Activated T-cell treated with anti-CD3 and anti-CD28 coated beads, Interleukin-2, amount 50 U/mL, for 24 hours (primary cell): Measurements from ENCODE around the gene GLG1.
A peak's percentile ranks its signal among the peaks of the same experiment; 100 is the strongest.
"Not testable (repeated sequence)": the region's sequence is repeated elsewhere in the genome, so short reads cannot be mapped to it uniquely, and the experiment has no call there.

Experiments used
- DNase-seq: peaks from one replicate; pipeline ENCODE4 v3.0.0-alpha.2; 2020
- H3K27ac Mint-ChIP-seq: 2 replicates; pipeline ENCODE4 v1.8.0; 2020; ENCODE audit warnings: mild to moderate bottlenecking, mixed read lengths
- H3K27me3 Mint-ChIP-seq: 2 replicates; pipeline ENCODE4 v1.8.0; 2020; ENCODE audit warnings: mixed read lengths
- H3K36me3 Mint-ChIP-seq: 2 replicates; pipeline ENCODE4 v1.8.0; 2020; ENCODE audit warnings: low read depth, mixed read lengths
- H3K4me1 Mint-ChIP-seq: 2 replicates; pipeline ENCODE4 v1.8.0; 2020; ENCODE audit warnings: low read depth, mixed read lengths
- H3K4me3 Mint-ChIP-seq: 2 replicates; pipeline ENCODE4 v1.8.0; 2020; ENCODE audit warnings: mild to moderate bottlenecking, moderate library complexity, mixed read lengths
- H3K9me3 Mint-ChIP-seq: 2 replicates; pipeline ENCODE4 v1.8.0; 2020; ENCODE audit warnings: mixed read lengths

The GLG1 gene

GRCh38 chr16:74556375-74556922, 50.5 kb downstream of the GLG1 start:
- Mint-ChIP-seq H3K27ac (no peak overlapping the region), H3K9me3 (no peaks in the 10 kb centered on the region), H3K4me1 (peaks cover 46% of the 10 kb centered on the region), H3K27me3 (no peaks in the 10 kb centered on the region), H3K36me3 (peaks cover 8% of the 10 kb centered on the region), H3K4me3 (no peak overlapping the region)
- no peak for DNase-seq

DNA sequence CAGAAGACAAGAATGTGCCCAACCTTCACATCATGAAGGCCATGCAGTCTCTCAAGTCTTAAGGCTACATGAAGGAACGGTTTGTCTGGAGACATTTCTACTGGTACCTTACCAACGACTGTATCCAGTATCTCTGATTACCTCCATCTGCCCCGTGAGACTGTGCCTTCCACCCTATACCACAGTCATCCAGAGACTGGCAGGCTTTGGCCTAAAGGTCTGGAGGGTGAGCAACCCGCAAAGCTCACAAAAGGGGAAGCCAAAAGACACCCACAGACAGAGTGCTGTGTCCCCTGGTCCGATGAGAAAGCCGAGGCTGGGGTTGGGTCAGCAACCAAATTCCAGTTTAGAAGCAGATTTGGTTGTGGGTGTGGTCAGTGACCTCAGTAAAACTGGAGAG, 54.6 kb downstream of the GLG1 start:
- not testable (repeated sequence) for H3K36me3 Mint-ChIP-seq, H3K4me3 Mint-ChIP-seq, DNase-seq, H3K27ac Mint-ChIP-seq, H3K9me3 Mint-ChIP-seq, H3K27me3 Mint-ChIP-seq
- H3K4me1 Mint-ChIP-seq: peaks cover 24% of the 10 kb centered on the region

DNA sequence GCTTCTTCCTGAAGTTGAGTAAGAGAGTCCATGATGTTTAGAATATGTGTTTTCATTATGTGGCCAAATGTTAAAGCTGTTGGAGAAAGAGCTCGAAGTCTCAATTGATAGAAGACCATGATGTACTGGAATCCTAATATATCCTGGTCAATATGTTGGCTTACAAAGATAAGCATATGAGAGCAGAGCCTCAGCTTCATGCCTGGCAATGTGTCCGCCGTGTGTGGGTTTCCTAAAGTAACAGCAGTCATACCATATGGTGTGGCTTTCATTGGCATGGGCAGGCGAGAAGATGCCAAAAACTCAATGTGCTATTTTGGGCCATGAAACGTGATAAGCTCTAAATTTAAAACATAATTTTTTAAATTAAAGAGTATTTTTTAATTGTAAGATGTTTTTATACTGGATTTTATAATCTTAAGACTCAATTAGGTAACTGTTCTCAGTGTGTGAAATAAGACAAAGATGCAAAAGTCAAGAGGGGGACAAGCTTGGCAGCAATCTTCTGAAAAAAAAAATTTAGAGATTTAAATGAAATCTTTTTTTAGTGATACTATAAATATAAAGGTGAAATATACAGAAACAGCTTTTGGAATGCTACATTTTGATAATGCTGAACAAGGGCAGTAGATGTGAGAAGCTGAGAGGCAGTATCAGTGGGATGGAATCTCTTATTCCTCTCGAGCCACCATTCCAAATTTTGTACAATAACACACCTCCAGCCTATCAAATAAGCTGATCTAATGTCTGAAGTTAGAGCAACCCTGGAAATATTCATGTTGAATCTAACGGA, 56.5 kb downstream of the GLG1 start:
- Mint-ChIP-seq H3K27ac (peak overlapping the region; percentile 58), H3K4me1 (peaks cover 23% of the 10 kb centered on the region)
- not testable (repeated sequence) for DNase-seq, H3K9me3 Mint-ChIP-seq, H3K36me3 Mint-ChIP-seq, H3K4me3 Mint-ChIP-seq, H3K27me3 Mint-ChIP-seq

- Mint-ChIP-seq H3K27ac (peak overlapping the region; percentile 22), H3K4me1 (peaks cover 29% of the 10 kb centered on the region)
- H3K36me3 Mint-ChIP-seq, H3K4me3 Mint-ChIP-seq, DNase-seq, H3K27me3 Mint-ChIP-seq, H3K9me3 Mint-ChIP-seq: not testable (repeated sequence)
These were observed 60.8 kb downstream of the GLG1 start for GRCh38 chr16:74546112-74546511.

GRCh38 chr16:74542911-74543578, 63.9 kb downstream of the GLG1 start:
- H3K4me3 Mint-ChIP-seq, DNase-seq, H3K36me3 Mint-ChIP-seq, H3K27me3 Mint-ChIP-seq, H3K27ac Mint-ChIP-seq, H3K9me3 Mint-ChIP-seq: not testable (repeated sequence)
- peaks cover 27% of the 10 kb centered on the region for H3K4me1 Mint-ChIP-seq

- H3K4me3 Mint-ChIP-seq, H3K9me3 Mint-ChIP-seq, H3K36me3 Mint-ChIP-seq, H3K27ac Mint-ChIP-seq, H3K27me3 Mint-ChIP-seq, DNase-seq: not testable (repeated sequence)
- H3K4me1 Mint-ChIP-seq: peaks cover 23% of the 10 kb centered on the region
These were observed 66.3 kb downstream of the GLG1 start for GRCh38 chr16:74540663-74541062.

DNA sequence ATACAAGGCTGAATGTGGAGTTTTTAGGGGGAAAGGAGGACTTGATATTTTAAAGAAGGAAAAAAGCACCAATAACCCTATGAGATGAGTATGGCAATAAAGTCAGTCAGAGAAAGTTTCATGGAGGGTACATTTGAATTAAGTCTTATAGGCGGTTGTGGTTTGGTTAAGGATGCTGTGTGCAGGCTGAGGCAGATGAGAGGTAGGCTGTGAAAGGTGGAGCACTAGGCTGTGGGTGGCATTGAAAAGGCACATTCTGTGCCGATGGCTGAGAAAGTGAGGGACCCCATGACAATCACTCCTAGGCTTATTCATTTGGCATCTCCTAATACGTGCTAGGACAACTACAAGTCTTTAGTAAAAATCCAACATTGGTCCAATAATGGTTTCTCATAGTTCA, 68.1 kb downstream of the GLG1 start:
- H3K4me1 Mint-ChIP-seq: peaks cover 27% of the 10 kb centered on the region
- DNase-seq, H3K9me3 Mint-ChIP-seq, H3K27me3 Mint-ChIP-seq, H3K36me3 Mint-ChIP-seq, H3K4me3 Mint-ChIP-seq, H3K27ac Mint-ChIP-seq: not testable (repeated sequence)

GRCh38 chr16:74537746-74538145, 69.2 kb downstream of the GLG1 start:
- not testable (repeated sequence) for DNase-seq, H3K36me3 Mint-ChIP-seq, H3K27ac Mint-ChIP-seq, H3K9me3 Mint-ChIP-seq, H3K27me3 Mint-ChIP-seq, H3K4me3 Mint-ChIP-seq
- H3K4me1 Mint-ChIP-seq: peaks cover 28% of the 10 kb centered on the region

DNA sequence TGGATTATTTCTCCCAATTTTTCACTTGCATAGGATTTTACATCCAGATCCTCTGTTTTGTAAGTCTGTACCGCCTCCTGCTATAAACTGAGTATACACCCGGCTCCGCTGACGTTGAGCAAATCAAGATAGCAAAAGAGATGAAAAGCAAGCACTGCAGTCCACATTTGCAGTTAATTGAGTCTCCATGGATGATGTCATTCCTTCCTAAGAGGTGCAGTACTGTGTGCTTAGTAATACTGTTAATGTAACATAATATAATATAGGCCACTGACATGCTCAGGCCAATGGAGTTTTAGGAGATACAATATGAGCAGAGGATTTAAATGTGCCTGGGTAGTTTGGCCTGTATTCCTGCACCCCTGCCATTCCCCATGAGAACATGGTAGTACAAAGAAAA, 72.3 kb downstream of the GLG1 start:
- Mint-ChIP-seq H3K36me3 (peaks cover 21% of the 10 kb centered on the region), H3K4me1 (peaks cover 26% of the 10 kb centered on the region)
- not testable (repeated sequence) for DNase-seq, H3K27me3 Mint-ChIP-seq, H3K4me3 Mint-ChIP-seq, H3K9me3 Mint-ChIP-seq, H3K27ac Mint-ChIP-seq

DNA sequence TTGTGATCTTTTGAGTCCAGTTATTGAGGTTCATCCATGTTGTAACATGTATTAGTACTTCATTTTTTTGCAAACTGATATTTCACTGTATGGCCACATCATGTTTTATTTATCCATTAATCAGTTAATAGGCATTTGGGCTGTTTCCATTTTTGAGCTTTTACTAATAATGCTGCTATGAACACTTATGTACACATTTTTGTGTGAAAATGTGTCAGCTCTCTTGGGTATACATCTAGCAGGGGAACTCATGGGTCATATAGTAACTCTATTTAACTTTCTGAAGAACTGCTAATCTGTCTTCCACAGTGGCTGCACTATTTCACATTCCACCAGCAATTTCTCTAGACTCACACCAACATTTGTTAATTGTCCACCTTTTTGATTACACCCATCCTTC, 82.0 kb downstream of the GLG1 start:
- no peak for DNase-seq
- no peak overlapping the region for H3K27ac Mint-ChIP-seq
- no peak overlapping the region for H3K4me3 Mint-ChIP-seq
- H3K4me1 Mint-ChIP-seq: peaks cover 17% of the 10 kb centered on the region
- H3K9me3 Mint-ChIP-seq: no peaks in the 10 kb centered on the region
- no peaks in the 10 kb centered on the region for H3K27me3 Mint-ChIP-seq
- H3K36me3 Mint-ChIP-seq: peaks cover 61% of the 10 kb centered on the region

DNA sequence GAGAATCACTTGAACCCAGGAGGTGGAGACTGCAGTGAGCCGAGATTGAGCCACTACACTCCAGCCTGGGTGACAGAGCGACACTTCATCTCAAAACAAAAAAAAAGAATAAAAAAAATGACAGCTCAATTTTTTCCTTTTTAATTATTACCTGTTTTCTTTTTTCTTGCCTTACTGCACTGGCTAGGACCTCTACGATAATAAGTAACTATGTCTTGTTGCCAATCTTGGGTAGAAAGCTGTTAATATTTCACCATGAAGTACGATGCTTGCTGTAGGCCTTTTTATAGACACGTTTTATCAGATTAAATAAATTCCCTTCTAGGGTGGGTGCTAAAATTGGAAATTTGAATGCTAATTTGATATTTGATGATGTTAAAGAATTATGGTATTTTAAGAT, 82.8 kb downstream of the GLG1 start:
- peaks cover 17% of the 10 kb centered on the region for H3K4me1 Mint-ChIP-seq
- no peak for DNase-seq
- no peaks in the 10 kb centered on the region for H3K27me3 Mint-ChIP-seq
- no peak overlapping the region for H3K27ac Mint-ChIP-seq
- H3K9me3 Mint-ChIP-seq: no peaks in the 10 kb centered on the region
- no peak overlapping the region for H3K4me3 Mint-ChIP-seq
- peaks cover 64% of the 10 kb centered on the region for H3K36me3 Mint-ChIP-seq

DNA sequence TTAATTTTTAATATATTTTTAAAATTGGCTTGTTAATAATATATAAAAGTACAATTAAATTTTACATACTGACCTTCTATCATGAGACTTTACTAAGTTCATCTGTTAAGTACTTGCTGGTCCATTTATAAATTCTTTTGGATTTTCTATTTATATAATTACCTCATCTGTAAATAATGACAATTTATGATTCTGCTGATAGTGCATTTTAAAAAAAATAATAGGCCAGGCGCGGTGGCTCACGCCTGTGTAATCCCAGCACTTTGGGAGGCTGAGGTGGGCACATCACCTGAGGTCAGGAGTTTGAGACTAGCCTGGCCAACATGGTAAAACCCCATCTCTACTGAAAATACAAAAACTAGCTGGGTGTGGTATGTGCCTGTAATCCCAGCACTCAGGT, 83.2 kb downstream of the GLG1 start:
- H3K27me3 Mint-ChIP-seq, H3K27ac Mint-ChIP-seq, H3K4me3 Mint-ChIP-seq, DNase-seq, H3K9me3 Mint-ChIP-seq: not testable (repeated sequence)
- H3K36me3 Mint-ChIP-seq: peaks cover 63% of the 10 kb centered on the region
- peaks cover 17% of the 10 kb centered on the region for H3K4me1 Mint-ChIP-seq

GRCh38 chr16:74522160-74522559, 84.8 kb downstream of the GLG1 start:
- peaks cover 62% of the 10 kb centered on the region for H3K36me3 Mint-ChIP-seq
- H3K4me3 Mint-ChIP-seq: no peak overlapping the region
- DNase-seq: no peak
- peaks cover 30% of the 10 kb centered on the region for H3K4me1 Mint-ChIP-seq
- H3K27me3 Mint-ChIP-seq: no peaks in the 10 kb centered on the region
- no peak overlapping the region for H3K27ac Mint-ChIP-seq
- H3K9me3 Mint-ChIP-seq: no peaks in the 10 kb centered on the region

- H3K27ac Mint-ChIP-seq: peak overlapping the region; percentile 1
- no peaks in the 10 kb centered on the region for H3K9me3 Mint-ChIP-seq
- H3K27me3 Mint-ChIP-seq: no peaks in the 10 kb centered on the region
- no peak overlapping the region for H3K4me3 Mint-ChIP-seq
- no peak for DNase-seq
- peaks cover 58% of the 10 kb centered on the region for H3K36me3 Mint-ChIP-seq
- H3K4me1 Mint-ChIP-seq: peaks cover 33% of the 10 kb centered on the region
These were observed 85.2 kb downstream of the GLG1 start for GRCh38 chr16:74521691-74522090.

- DNase-seq, H3K9me3 Mint-ChIP-seq, H3K27ac Mint-ChIP-seq, H3K27me3 Mint-ChIP-seq, H3K4me3 Mint-ChIP-seq: not testable (repeated sequence)
- Mint-ChIP-seq H3K4me1 (peaks cover 54% of the 10 kb centered on the region), H3K36me3 (peaks cover 40% of the 10 kb centered on the region)
These were observed 88.0 kb downstream of the GLG1 start for GRCh38 chr16:74518934-74519333.
